ENCODE measurements around the gene AKR1B15. TPM values are rescaled to one million over a fixed set of nuclear protein-coding genes. Genes with fewer than 3 reads are reported as not detected.
"Not testable (repeated sequence)": the region's sequence is repeated elsewhere in the genome, so short reads cannot be mapped to it uniquely, and the experiment has no call there.

Gene AKR1B15
- total RNA-seq, 1 donor from 2014 or later, result not detected

- H3K4me3 Mint-ChIP-seq, result no peak overlapping the region
- ATAC-seq (ENCODE audit: low read depth) (no peak), DNase-seq (no peak)
- H3K9me3 Mint-ChIP-seq, result peaks cover 18% of the 10 kb centered on the region
- H3K4me1 Mint-ChIP-seq, result peaks cover 3% of the 10 kb centered on the region
- POLR2A ChIA-PET, result no interaction called here
- H3K36me3 Mint-ChIP-seq (ENCODE audit: low read depth), result no peaks in the 10 kb centered on the region
- TF ChIP-seq, protein P1, sequence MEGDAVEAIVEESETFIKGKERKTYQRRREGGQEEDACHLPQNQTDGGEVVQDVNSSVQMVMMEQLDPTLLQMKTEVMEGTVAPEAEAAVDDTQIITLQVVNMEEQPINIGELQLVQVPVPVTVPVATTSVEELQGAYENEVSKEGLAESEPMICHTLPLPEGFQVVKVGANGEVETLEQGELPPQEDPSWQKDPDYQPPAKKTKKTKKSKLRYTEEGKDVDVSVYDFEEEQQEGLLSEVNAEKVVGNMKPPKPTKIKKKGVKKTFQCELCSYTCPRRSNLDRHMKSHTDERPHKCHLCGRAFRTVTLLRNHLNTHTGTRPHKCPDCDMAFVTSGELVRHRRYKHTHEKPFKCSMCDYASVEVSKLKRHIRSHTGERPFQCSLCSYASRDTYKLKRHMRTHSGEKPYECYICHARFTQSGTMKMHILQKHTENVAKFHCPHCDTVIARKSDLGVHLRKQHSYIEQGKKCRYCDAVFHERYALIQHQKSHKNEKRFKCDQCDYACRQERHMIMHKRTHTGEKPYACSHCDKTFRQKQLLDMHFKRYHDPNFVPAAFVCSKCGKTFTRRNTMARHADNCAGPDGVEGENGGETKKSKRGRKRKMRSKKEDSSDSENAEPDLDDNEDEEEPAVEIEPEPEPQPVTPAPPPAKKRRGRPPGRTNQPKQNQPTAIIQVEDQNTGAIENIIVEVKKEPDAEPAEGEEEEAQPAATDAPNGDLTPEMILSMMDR (IDR thresholded peaks at IDR 0.05), result no peak
- CTCF ChIA-PET, result no interaction called here
- peaks cover 10% of the 10 kb centered on the region for H3K27me3 Mint-ChIP-seq
- intact Hi-C loops (cut with micrococcal nuclease), result no loop called here
- H3K27ac Mint-ChIP-seq, result no peak overlapping the region
These were observed 16.8 kb downstream of the AKR1B15 start for GRCh38 chr7:134565643-134566136.

GRCh38 chr7:134567368-134567767, 18.5 kb downstream of the AKR1B15 start:
- ATAC-seq (ENCODE audit: low read depth), result no peak
- Mint-ChIP-seq H3K36me3 (ENCODE audit: low read depth) (no peaks in the 10 kb centered on the region), H3K4me3 (no peak overlapping the region), H3K9me3 (peaks cover 17% of the 10 kb centered on the region), H3K4me1 (no peaks in the 10 kb centered on the region), H3K27ac (no peak overlapping the region), H3K27me3 (peaks cover 10% of the 10 kb centered on the region)
- TF ChIP-seq, protein P1 (IDR thresholded peaks at IDR 0.05), result no peak
- CTCF ChIA-PET, result no interaction called here
- POLR2A ChIA-PET, result no interaction called here
- no peak for DNase-seq
- intact Hi-C loops (cut with micrococcal nuclease), result no loop called here

GRCh38 chr7:134569962-134570361, 21.1 kb downstream of the AKR1B15 start:
- H3K4me1 Mint-ChIP-seq; H3K36me3 Mint-ChIP-seq (ENCODE audit: low read depth); intact Hi-C loops (cut with micrococcal nuclease); CTCF ChIA-PET; ATAC-seq (ENCODE audit: low read depth); DNase-seq; H3K27ac Mint-ChIP-seq; POLR2A ChIA-PET; H3K4me3 Mint-ChIP-seq: not testable (repeated sequence)
- Mint-ChIP-seq H3K27me3 (peaks cover 19% of the 10 kb centered on the region), H3K9me3 (peaks cover 11% of the 10 kb centered on the region)

DNA sequence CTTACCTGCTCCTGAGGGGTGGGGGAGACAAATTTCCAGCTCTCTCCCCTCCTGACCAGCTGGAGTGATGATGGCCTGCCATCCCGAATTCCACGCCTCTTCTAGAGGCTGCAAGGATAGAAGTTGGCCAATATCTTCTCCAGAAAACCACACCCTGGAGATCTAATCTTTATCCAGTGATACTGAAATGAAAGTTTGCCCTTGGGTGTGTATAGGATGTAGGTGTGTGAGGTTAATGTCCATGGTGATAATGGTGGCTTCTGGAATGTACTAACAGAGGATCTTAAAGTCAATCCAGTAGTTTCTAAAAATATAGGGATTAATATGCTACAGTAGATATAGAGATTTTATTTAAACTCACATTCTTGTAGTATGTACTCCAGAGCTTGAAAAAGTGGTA, 22.2 kb downstream of the AKR1B15 start:
- TF ChIP-seq, protein P1 (IDR thresholded peaks at IDR 0.05), result no peak
- DNase-seq (no peak), ATAC-seq (ENCODE audit: low read depth) (no peak)
- Mint-ChIP-seq H3K27ac (no peak overlapping the region), H3K36me3 (ENCODE audit: low read depth) (no peaks in the 10 kb centered on the region), H3K27me3 (peaks cover 11% of the 10 kb centered on the region), H3K4me3 (no peak overlapping the region), H3K9me3 (peaks cover 11% of the 10 kb centered on the region), H3K4me1 (no peaks in the 10 kb centered on the region)
- intact Hi-C loops (cut with micrococcal nuclease), result no loop called here
- CTCF ChIA-PET, result no interaction called here
- POLR2A ChIA-PET, result no interaction called here

DNA sequence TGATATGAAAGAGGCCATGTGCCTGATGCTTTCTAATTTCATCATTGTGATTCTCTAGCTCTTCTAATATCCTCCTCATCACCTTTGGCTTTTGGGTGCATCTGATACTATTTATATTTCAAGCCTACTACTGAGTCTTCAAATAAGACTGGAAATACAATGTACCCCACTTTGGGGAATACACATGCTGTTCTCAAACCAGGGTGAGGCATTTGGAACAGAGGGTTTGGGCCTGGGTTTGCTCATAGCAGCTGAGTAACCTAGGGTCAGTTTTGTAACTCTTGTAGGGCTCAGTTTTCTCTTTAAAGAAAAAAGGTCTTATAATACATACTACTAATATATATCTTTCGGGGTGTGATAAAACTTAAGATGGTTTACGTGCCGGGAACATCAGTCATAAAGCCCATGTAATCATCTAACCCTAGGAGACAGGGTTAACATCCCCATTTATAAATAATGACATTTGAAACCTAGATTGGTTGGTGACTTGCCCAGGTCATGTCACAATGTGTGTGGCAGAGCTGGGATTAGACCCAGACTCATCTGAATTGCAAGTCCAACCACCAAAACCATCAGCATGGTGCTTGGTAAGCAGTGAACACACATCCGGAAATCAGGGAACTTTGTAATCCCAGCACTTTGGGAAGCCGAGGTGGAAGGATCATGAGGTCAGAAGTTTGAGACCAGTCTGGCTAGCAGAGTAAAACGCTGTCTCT, 23.0 kb downstream of the AKR1B15 start:
- no peaks in the 10 kb centered on the region for H3K36me3 Mint-ChIP-seq (ENCODE audit: low read depth)
- H3K4me3 Mint-ChIP-seq, result no peak overlapping the region
- H3K9me3 Mint-ChIP-seq, result peaks cover 11% of the 10 kb centered on the region
- peaks cover 10% of the 10 kb centered on the region for H3K27me3 Mint-ChIP-seq
- intact Hi-C loops (cut with micrococcal nuclease), result no loop called here
- no peak for ATAC-seq (ENCODE audit: low read depth)
- DNase-seq, result no peak
- ChIA-PET POLR2A (no interaction called here), CTCF (no interaction called here)
- no peak overlapping the region for H3K27ac Mint-ChIP-seq
- TF ChIP-seq, protein P1 (IDR thresholded peaks at IDR 0.05), result no peak
- H3K4me1 Mint-ChIP-seq, result no peaks in the 10 kb centered on the region

GRCh38 chr7:134574322-134574721, 25.4 kb downstream of the AKR1B15 start:
- CTCF ChIA-PET, result no interaction called here
- intact Hi-C loops (cut with micrococcal nuclease), result no loop called here

More at GRCh38 chr7:134574322-134574721, 25.4 kb downstream of the AKR1B15 start:
- Mint-ChIP-seq H3K36me3 (ENCODE audit: low read depth) (no peaks in the 10 kb centered on the region), H3K9me3 (peaks cover 11% of the 10 kb centered on the region), H3K27ac (no peak overlapping the region), H3K4me3 (no peak overlapping the region), H3K27me3 (peaks cover 10% of the 10 kb centered on the region), H3K4me1 (no peaks in the 10 kb centered on the region)
- POLR2A ChIA-PET, result no interaction called here
- TF ChIP-seq, protein P1 (IDR thresholded peaks at IDR 0.05), result no peak
- ATAC-seq (ENCODE audit: low read depth) (no peak), DNase-seq (no peak)

Measured in activated B cell treated with CpG ODN at 0.5 μM for 24 hours (primary cell).